Ovary (tissue), 9 donors: ENCODE data around the gene NCOA1. TPM values are rescaled to one million over a fixed set of nuclear protein-coding genes. Genes with fewer than 3 reads are reported as not detected.
A peak's percentile ranks its signal among the peaks of the same experiment; 100 is the strongest.
"Not testable (repeated sequence)": the region's sequence is repeated elsewhere in the genome, so short reads cannot be mapped to it uniquely, and the experiment has no call there.

Experiments
- DNase-seq, 5 donors: peaks; one replicate each; pipeline ENCODE4 v3.0.0-alpha.2; 2019 to 2020
- H3K27ac ChIP-seq, 2 donors: fragments of 200-600 bp; one replicate each; pipeline versions ENCODE4 v1.5.1 to v1.8.0; 2019 to 2022
- H3K27me3 ChIP-seq: fragments of 200-600 bp; one replicate; pipeline ENCODE4 v1.8.0; 2022
- H3K36me3 ChIP-seq: fragments of 200-600 bp; sonication (generic); one replicate; pipeline ENCODE4 v1.5.1; 2019
- H3K4me1 ChIP-seq: one replicate; pipeline ENCODE4 v1.8.1; 2013; ENCODE audit warnings: mild to moderate bottlenecking, moderate library complexity; ENCODE audit not compliant: insufficient read depth
- H3K4me3 ChIP-seq: fragments of 200-600 bp; sonication (generic); one replicate; pipeline ENCODE4 v1.5.1; 2017
- H3K9me3 ChIP-seq, 2 donors: fragments of 200-600 bp in 1 of 2; sonication (generic) in 1 of 2; one replicate each; pipeline versions ENCODE4 v1.5.1 to v1.8.1; 2013 to 2019; ENCODE audit warnings: mild to moderate bottlenecking in 1 of 2, moderate library complexity in 1 of 2
- CTCF ChIP-seq, 3 donors: fragments of 450-650 bp in 2 of 3; fragments of 200-600 bp in 1 of 3; IDR thresholded peaks; one replicate each; pipeline versions ENCODE4 v1.5.1 to v1.8.0; 2016 to 2022; ENCODE audit warnings: antibody characterized with exemption in 3 of 3, mild to moderate bottlenecking in 1 of 3
- EP300 ChIP-seq: sonication (generic); formaldehyde crosslinking; IDR thresholded peaks from one replicate; pipeline ENCODE4 v1.6.1; 2017; ENCODE audit warnings: antibody characterized with exemption
- POLR2A ChIP-seq: fragments of 450-650 bp; IDR thresholded peaks from one replicate; pipeline ENCODE4 v1.6.1; 2017; ENCODE audit warnings: antibody characterized with exemption, mild to moderate bottlenecking, moderate library complexity
- WGBS, 3 donors: extraction: QIAGEN DNeasy Blood & Tissue Kit in 1 of 3; methylation state at CpG; one replicate each; pipeline versions ENCODE4 v1.1.5 to v1.1.7; 2013 to 2017; 5-methylcytosine and 5-hydroxymethylcytosine counted together
- intact Hi-C, 4 donors: fragments of 100-400 bp; cut with DNase I; formaldehyde crosslinking; loops; one replicate each; pipeline versions ENCODE4 v1.11.0 to v1.15.1; 2022 to 2023
- polyA plus RNA-seq, 2 donors: library from polyadenylated mRNA; stranded (reverse); fragments of 200-250 nt in 1 of 2; fragments of 350-450 nt in 1 of 2; fragmentation: Illumina TruSeq in 1 of 2; extraction: RNeasy Lipid Tissue Mini Kit (QIAGEN cat#74804) in 1 of 2; gene quantifications; one replicate each; pipeline ENCODE4 v1.2.3, GENCODE V29; 2013 to 2014
- total RNA-seq, 7 donors: library from RNA; depleted of rRNA in 2 of 7; stranded (reverse); fragments of >200 nt in 2 of 7; fragmentation: NEBNext Ultra II Directional in 3 of 7; extraction: Animal tissue kit (Norgen Biotek cat#: 25700) in 3 of 7; gene quantifications; one replicate each; pipeline versions ENCODE4 v1.1.0 to v1.2.4, GENCODE V29; 2016 to 2023
- donor health status: DM: no; HTN: no; CAD: no; lungs with moderate emphysema.
- donor health status: DM: no; HTN: no; CAD: no.
- donor health status: Bipolar disorder and iron deficiency.
- donor health status: DM: yes; HTN: yes; CAD: no.
- donor health status: DM: no; HTN: no; CAD: no.
- donor health status: DM: yes; HTN: yes; CAD: no.

The NCOA1 gene
- total and polyA plus RNA-seq, 9 donors, result 20.2 to 69.0 (median 57.3) TPM

- WGBS, 3 donors, result 1 to 2% (median 2%) methylated on average over 6 of the region's 6 CpGs
- peak overlapping the region; percentile 89 for H3K4me3 ChIP-seq
- no peaks in the 10 kb centered on the region for H3K36me3 ChIP-seq
- intact Hi-C loops, result no loop called here
- peaks cover 3% of the 10 kb centered on the region for H3K4me1 ChIP-seq
- no peaks in the 10 kb centered on the region for H3K27me3 ChIP-seq
- DNase-seq, result no peak
- no peaks in the 10 kb centered on the region for H3K9me3 ChIP-seq
- TF ChIP-seq CTCF (IDR thresholded peaks at IDR 0.05) (no peak), POLR2A (no peak), EP300 (no peak)
- peak overlapping the region in 1 of 2 donors; percentile 99 for H3K27ac ChIP-seq
These were observed 301.5 kb downstream of the NCOA1 start for GRCh38 chr2:24792542-24792873.

- Histone ChIP-seq H3K9me3 (no peaks in the 10 kb centered on the region), H3K27me3 (no peaks in the 10 kb centered on the region), H3K27ac (peak within 1 kb of the TSS; percentile 92 to 99), H3K36me3 (no peaks in the 10 kb centered on the region), H3K4me3 (peak within 1 kb of the TSS; percentile 89), H3K4me1 (peaks cover 3% of the 10 kb centered on the region)
- 0 to 1% (median 0%) methylated on average over 71 to 74 of the region's 74 CpGs for WGBS, 3 donors
- peak; percentile 53 to 57 (median 54) for TF ChIP-seq CTCF (IDR thresholded peaks at IDR 0.05)
- TF ChIP-seq POLR2A, result peak; percentile 33
- TF ChIP-seq EP300, result no peak
- peak; percentile 94 to 97 (median 95) for DNase-seq
- intact Hi-C loops, result no loop called here
These were observed 302.1 kb downstream of the NCOA1 start, which contains the start of the genes CENPO and PTRHD1 for GRCh38 chr2:24792874-24793760. Gene CENPO (plus strand): TSS chr2:24793425. CDS start chr2:24793920, 495 bp downstream. Gene PTRHD1 (minus strand): TSS chr2:24793391. CDS start chr2:24793377, 14 bp downstream.

- TF ChIP-seq POLR2A (no peak), CTCF (IDR thresholded peaks at IDR 0.05) (no peak), EP300 (no peak)
- Histone ChIP-seq H3K27me3 (no peaks in the 10 kb centered on the region), H3K4me1 (peaks cover 3% of the 10 kb centered on the region), H3K4me3 (peak overlapping the region; percentile 89), H3K9me3 (no peaks in the 10 kb centered on the region), H3K27ac (no peak overlapping the region), H3K36me3 (no peaks in the 10 kb centered on the region)
- intact Hi-C loops, result no loop called here
- no peak for DNase-seq
- WGBS, 3 donors, result 2 to 4% (median 4%) methylated on average over 14 of the region's 14 CpGs
These were observed 302.8 kb downstream of the NCOA1 start for GRCh38 chr2:24793761-24794435.

- 93 to 97% (median 96%) methylated on average over 2 of the region's 2 CpGs for WGBS, 3 donors
- H3K4me1 ChIP-seq, result peaks cover 3% of the 10 kb centered on the region
- no peak overlapping the region for H3K4me3 ChIP-seq
- no peak for DNase-seq
- no peaks in the 10 kb centered on the region for H3K36me3 ChIP-seq
- H3K27ac ChIP-seq, result no peak overlapping the region
- no peaks in the 10 kb centered on the region for H3K27me3 ChIP-seq
- no peaks in the 10 kb centered on the region for H3K9me3 ChIP-seq
- TF ChIP-seq CTCF (IDR thresholded peaks at IDR 0.05), result no peak
- TF ChIP-seq EP300, result no peak
- no peak for TF ChIP-seq POLR2A
- intact Hi-C loops, result no loop called here
These were observed 306.6 kb downstream of the NCOA1 start for GRCh38 chr2:24797644-24798043.

GRCh38 chr2:24800487-24800886, 309.4 kb downstream of the NCOA1 start:
- H3K27me3 ChIP-seq, H3K9me3 ChIP-seq, H3K4me1 ChIP-seq, H3K27ac ChIP-seq, H3K4me3 ChIP-seq, intact Hi-C loops, H3K36me3 ChIP-seq, DNase-seq: not testable (repeated sequence)
- WGBS, 3 donors, result 96 to 99% (median 98%) methylated on average over 5 of the region's 5 CpGs

- DNase-seq, H3K4me1 ChIP-seq, H3K4me3 ChIP-seq, H3K9me3 ChIP-seq, H3K36me3 ChIP-seq, intact Hi-C loops, H3K27me3 ChIP-seq, H3K27ac ChIP-seq: not testable (repeated sequence)
- WGBS, 3 donors, result 94 to 98% (median 96%) methylated on average over 25 of the region's 25 CpGs
These were observed 315.0 kb downstream of the NCOA1 start for GRCh38 chr2:24805811-24806660.
